ENCODE data around the gene HAUS3.
"Not testable (repeated sequence)": the region's sequence is repeated elsewhere in the genome, so short reads cannot be mapped to it uniquely, and the experiment has no call there.

HAUS3 gene

DNA sequence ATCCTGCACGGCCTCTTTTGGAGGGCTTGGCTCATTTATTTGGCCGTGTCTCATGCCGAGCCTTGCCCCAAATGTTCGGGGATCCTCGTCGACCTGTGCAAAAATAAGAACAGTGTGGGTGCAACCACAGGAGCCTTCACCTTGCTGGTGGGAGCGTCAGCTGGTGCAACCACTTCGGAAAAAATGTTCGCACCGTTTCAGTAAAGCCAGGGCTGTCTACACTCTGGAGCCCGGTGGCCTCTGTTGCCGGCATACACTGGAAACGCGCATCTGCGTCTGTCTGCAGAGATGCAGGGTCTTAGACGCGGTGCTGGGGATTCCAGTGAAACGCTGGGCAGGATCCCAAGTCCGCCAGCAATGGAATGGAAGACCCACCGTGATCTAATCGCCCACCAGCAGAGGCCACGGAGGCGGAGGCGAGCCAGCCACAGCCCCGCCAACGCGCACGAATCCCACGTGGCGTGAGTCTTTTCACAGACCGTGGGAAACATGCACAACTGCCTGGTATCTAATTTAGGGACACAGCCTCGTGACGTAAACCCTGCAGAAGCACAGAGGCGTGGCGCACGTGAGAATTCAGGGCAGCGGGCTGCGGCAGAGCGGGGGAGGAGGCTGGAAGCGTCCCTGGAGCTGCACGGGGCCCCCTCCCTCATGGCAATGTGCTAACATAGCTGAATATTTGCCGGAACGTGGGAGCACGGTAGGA, 33.8 kb upstream of the HAUS3 start:
- DNase-seq (ENCODE audit: low read depth, low spot score), result no peak

DNA sequence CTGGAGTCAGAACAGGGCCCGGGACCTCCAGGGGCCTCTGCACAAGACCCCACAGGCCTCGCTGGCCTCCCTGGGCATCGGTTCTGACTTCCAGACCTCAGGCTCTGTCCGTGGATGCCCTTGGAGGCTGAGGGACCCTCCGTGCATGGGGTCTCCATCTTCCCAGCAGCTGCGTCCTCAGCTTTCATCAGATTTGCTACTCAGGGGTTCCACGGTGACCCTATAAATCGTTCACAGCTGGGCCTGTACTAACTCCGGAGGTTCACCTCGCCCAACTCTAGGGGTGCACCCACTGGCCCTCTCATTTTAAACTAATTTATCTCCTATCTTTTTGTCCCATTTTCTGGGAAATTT, 33.1 kb upstream of the HAUS3 start:
- not testable (repeated sequence) for DNase-seq (ENCODE audit: low read depth, low spot score)

DNA sequence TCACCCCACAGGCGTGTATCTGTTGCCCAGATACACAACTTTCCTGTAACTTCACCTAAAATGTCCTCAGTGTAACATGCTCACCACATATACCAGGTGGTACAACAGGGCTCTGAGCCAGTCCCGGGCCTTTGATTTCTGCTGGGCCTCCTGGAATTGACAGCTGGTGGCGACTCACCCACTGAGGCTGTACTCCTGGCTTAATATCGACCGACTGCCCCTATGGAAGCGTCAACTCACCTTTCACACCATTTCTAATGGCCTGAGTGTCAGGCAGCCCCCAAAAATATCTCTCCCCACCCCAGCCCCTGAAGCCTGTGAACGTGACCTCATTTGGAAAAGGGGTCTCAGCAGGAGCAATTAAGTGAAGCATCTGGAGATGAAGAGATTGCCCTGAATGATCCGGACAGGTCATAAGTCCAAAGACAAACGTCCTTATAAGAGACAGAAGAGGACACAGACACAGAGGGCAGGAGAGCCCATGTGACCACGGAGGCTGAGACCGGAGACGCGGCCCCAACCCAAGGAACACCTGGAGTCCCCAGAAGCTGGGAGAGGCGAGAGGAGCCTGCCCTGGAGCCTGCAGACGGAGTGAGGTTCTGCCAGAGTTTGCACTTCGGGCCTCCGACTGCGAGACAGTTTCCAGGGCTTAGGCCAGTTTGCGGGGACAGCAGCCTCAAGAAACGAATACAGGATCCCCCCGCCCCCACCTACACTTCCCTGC, 32.6 kb upstream of the HAUS3 start:
- DNase-seq (ENCODE audit: low read depth, low spot score), result no peak

DNA sequence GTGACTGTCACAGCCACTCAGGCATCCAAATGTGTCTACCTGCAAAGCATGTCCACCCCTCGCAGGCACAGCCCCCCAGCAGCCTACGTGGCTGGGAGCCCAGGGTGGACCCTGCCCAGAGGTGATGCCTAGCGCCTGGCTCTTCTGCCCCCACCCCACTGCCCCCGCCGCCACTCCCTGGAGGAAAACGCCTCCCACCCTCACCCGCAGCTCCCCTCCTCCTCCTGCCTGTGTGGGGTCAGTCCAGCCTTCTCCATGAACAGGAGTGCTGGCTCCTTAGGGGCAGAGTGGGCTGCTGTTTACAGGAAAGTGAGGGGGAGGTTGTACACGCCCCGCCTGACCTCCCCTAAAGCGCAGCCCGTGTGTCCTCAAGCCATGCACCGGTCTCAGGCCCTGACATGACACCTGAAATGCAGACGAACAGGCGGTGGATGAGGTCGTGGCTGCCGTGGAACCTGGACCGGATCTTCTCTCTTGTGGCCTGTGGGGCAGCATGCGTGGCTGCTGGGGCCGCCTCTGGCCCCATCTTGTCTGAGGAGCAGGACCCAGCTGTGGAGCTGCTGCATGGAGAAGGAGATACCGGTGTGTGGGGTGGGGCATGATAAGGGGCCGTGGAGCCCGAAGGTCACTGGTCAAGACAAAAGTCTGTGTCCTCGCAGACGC, 31.9 kb upstream of the HAUS3 start:
- DNase-seq (ENCODE audit: low read depth, low spot score), result no peak

DNA sequence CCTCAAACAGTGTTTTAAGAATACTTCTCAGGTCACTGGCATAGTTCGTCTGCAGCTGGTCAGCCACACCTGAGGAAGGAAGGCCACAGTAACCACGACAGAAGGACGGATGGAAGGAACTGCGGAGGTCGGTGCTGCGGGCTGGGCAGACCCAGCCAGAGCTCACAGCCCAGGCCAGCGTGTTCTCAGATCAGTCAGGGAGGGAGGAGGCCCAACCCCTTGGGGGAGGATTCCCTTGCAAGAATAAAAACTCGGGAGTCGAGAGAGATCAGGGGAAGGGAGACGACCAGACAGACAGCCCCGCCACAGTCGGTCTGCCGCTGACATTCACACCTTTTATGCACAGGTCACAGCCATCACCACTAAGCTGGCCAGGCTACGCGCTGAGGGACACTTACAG, 31.3 kb upstream of the HAUS3 start:
- no peak for DNase-seq (ENCODE audit: low read depth, low spot score)

DNA sequence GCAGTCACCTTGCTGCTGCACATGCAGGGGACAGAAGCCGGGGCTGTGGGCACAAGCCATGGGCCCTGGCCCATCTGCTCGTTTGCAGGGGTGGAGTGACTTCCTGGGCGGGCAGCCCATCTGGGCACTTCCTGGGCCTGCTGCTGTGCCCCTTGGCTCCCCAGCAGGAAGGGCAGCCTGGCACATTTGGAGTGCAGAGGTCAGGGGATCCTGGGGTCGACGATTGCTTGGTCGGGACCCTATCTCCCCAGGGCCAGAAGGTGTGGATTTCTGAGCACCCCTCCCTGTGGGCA, 30.9 kb upstream of the HAUS3 start:
- DNase-seq (ENCODE audit: low read depth, low spot score), result no peak

DNA sequence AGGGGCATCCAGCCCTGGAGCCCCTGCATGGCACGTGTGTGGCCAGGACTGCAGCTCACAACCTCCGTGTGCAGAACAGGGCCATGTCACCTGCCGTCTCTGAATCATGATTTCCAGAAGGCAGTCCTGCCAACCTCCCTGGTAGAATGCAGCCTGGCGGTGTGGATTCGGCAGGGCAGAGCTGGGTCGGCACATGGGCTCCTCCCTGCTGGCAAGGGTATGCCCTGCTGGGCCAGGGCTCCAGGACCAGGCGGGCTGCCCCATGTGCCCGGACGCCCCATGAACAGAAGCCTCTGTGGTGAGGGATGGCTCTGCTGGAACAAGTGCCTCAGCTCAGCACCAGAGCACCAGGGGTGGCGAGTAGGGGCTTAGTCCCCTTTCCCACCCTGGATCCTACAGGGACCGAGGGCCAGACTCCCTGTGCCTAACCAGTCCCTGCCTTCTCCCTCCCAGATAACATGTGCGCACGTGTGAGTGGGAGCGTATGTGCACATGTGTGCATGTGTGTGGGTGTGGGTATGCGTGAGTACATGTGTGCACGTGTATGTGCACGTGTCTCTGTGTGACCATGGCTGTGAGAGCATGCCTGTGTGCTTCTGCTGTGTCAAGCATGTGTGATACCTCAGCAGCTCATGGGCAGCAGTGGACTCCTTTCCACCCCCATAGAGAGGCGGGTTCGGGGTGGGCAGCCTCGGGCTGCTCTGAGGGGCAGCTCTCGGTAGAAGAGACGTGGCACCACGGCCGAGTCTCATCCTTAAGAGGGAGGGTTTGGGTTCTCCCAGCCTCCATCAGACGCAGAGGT, 30.3 kb upstream of the HAUS3 start:
- no peak for DNase-seq (ENCODE audit: low read depth, low spot score)

DNA sequence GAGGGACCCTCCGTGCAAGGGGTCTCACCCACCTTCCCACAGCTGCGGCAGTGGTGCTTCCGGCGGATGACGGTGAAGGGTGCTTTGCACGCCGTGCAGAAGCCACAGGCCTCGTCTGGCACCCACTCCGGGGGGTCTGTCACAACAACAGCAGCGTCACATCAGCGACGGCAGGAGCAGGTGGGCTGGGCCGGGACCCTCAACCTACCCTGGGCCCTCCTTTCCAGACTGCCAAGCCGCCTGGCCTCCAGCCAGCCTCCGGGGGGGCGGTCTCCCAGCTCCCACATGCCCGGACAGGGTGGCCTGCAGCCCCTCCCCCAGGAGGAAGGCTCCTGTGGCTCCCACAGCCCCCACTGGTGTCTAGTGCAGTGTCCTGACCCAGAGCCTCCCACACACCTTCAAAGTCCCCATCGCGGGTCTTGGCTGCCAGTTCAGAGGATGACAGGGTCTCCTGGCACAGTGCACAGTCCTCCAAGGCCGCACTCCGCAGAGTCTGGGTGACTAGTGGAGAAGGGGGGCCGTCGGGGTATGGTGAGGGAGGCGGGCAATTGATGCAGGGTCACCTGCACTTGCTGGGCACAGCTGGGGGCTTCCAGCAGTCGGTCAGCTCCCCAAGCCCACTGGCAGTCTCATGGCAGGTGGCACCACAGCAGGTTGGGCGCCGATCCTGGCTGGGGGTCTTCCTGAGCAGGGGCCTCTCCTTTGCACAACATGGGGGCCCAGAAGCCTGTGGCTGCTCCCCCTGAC, 29.5 kb upstream of the HAUS3 start:
- no peak for DNase-seq (ENCODE audit: low read depth, low spot score)

DNA sequence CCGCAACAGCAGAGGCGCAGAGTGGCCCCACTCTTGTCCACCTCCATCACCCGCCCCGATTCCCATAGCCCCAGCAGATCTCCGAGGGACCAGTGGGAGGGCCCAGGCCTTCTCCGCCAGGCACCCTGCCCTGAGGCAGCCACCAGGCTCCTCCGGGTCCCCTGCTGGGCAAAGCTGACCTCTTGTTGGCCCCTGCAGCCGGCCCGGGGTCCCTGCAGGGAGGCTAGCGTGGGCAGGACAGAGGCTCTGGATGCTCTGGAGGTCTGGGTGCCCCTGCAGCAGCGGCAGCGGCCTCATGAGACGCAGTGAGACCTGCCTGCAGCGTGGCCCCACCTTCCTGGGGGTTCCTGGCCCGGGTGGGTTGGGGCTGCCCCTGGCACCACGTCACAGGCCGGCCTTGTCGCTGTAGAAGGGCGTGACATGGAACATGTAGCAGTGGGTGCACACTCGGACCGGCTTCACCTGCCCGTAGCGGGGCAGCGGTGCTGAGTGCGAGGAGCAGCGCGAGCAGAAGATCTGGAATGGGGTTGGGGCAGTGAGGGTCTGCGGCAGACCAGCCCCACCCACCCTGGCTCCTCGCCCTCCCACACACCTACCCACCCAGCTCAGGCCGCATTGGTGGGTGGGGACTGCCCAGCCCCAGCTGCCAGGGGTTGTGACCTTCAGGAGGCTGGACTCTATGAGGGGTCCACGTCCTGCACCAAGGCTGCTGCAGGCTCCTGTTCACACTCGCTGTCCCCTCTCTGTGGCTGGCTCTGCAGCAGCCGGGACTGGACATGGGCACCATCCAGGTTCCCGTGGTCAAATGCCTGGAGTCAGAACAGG, 28.6 kb upstream of the HAUS3 start:
- no peak for DNase-seq (ENCODE audit: low read depth, low spot score)

DNA sequence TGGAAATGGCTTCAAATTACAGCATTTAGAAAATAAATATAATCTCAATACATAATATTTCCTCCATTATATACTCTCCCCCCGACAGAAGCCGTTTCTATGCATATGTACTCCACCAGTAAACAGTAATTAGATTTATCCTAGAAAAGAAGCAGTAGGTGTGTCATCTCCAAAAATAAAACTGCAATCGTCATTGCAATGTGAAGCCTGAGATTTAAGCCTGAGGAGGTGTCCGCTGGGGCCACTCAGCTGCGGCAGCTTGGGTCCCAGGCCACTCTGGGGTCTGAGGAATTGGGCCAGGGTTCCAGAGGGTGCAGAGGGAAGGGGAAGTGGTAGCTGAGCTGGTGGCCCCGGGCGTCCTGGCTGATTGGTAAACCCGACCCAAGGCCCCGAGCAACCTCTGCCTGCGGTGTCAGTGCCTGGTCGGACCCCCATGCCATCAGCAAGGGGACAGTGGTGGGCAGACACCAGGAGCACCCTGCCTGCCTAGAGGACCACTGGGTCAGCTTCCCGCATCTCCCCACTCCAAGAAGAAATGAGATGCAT, 27.8 kb upstream of the HAUS3 start:
- DNase-seq (ENCODE audit: low read depth, low spot score), result no peak

DNA sequence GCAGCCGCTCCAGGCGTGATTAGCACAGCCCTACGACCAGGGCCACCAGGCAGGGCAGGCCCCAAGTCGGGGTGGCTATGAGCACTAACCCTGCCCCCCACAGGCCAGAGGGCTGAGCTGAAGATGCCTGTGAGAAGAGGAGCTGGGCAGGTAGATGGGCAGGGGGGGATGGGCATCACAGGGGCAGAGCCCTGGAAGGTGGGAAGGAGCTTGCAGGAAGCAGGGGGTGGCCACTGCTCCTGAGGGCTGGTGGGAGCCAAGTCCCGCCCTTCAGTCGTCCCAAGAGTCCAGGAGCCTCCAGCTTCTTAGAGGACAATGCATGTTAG, 27.2 kb upstream of the HAUS3 start:
- no peak for DNase-seq (ENCODE audit: low read depth, low spot score)

DNA sequence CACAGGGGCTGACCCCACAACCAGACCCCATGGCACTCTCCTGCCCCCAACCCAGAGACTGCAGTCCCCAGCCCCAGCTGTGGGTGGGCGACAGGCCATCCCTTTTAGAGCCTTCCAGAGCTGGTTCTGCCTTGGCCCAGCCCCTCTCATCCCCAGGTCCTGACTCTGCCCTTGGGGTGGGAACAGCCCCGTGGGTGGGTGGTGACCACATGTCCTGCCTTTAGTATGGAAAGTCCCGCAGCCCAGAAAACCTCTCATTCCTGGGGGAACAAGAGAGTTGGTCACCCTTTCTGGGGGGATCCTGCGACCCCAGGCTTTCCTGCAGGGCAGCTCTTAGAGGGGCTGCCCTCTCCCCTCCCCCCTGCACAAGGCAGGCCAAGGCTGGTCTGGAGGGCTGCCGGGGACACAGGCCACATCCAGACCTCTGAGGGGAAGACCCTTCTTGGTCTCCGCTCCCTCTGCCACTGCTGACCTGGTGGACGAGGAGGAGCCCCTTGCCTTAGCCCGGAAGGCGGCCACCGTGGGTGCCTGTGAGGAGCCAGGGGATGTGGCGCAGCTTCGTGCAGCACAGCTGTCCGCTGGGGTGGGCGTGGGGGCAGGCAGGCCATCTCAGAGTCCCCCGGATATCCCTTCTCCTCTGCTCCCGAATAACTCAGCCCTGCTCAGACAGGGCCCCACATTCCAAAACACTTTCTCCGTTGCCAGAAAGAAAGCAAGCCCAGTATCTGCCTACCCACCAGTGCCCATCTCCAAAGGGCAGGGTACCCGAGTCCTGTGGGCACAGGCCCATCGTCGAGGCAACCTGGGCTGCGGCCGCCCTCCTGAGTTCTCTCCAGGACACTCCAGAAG, 26.7 kb upstream of the HAUS3 start:
- no peak for DNase-seq (ENCODE audit: low read depth, low spot score)

DNA sequence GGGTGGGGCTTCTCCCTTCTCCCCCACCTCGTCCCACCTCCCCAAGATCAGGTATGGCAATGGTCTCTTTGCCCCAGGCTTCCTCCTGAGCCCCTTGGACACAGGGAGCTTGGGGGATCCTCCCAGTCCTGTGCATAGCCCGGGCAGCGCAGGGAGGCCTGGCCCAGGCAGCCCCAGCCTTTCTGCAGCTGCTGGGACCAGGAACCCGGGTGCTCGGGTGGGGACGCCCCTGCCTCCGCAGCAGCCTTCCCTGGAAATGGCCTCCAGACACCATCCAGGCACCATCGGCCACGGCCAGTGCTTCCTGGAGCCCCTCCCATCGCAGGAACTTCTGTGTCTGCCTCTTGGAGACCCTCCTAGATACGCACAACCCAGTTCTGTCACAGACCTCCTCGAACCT, 25.9 kb upstream of the HAUS3 start:
- no peak for DNase-seq (ENCODE audit: low read depth, low spot score)

DNA sequence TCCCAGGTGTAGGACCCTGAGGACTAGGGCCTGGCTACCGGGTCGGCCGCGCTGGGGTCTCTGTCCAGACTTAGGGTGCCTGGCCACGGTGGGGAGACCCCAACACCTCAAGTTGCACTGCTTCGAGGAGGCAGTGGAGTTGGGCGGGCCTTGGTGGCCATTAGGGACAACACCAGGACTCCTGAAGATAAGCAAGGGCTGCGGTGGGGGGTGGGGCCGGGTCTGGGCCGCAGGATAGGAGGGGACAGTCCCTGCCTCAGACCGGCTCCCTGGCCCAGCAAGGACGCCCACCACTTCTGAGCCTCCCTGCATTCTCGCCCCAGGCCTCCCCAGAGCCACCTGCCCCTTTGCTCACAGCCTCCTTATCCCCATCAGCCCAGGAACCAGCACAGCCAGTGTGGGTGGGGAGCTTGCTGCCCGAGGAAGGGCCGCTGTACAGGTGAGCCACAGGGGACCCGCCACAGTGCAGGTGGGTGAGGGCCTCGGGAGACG, 25.4 kb upstream of the HAUS3 start:
- no peak for DNase-seq (ENCODE audit: low read depth, low spot score)

DNA sequence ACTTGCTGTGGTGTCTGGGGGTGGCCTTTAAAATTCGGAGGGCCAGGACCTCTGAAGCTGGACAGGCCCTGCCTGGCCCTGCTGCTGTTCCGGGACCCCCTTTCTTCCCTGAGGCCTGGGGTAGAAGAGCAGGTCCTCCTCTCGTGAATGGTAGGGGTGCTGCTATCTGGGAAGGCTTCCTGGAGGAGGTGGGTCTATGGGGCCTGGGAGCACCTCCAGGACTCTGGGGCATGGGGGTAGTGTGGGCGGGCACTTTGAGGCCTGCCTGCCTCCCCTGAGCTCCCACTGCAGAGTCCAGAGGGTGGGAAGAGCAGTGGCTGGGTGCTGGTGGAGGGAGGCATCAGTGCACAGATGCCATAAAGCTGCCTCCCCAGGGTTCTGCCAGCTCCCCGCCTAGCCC, 24.9 kb upstream of the HAUS3 start:
- DNase-seq (ENCODE audit: low read depth, low spot score), result no peak

DNA sequence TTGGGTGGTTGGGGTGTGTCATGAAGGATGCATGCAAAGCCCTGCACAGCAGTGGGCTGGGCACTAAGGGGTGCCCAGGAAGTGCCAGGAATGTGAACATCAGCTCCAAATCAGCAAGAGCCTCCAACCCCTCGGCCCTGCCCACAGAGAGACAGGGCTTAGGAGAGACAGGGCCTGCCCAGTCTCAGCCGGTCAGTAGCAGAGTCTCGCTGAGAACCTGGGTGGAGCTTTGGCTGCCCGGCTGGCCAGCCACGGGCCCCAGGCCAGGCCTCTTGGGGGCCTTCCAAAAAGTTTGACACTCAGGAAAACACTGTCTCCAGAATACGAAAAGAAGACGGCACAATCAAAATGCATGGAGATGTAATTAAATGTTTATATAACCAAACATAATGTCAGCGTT, 24.3 kb upstream of the HAUS3 start:
- DNase-seq (ENCODE audit: low read depth, low spot score), result no peak

DNA sequence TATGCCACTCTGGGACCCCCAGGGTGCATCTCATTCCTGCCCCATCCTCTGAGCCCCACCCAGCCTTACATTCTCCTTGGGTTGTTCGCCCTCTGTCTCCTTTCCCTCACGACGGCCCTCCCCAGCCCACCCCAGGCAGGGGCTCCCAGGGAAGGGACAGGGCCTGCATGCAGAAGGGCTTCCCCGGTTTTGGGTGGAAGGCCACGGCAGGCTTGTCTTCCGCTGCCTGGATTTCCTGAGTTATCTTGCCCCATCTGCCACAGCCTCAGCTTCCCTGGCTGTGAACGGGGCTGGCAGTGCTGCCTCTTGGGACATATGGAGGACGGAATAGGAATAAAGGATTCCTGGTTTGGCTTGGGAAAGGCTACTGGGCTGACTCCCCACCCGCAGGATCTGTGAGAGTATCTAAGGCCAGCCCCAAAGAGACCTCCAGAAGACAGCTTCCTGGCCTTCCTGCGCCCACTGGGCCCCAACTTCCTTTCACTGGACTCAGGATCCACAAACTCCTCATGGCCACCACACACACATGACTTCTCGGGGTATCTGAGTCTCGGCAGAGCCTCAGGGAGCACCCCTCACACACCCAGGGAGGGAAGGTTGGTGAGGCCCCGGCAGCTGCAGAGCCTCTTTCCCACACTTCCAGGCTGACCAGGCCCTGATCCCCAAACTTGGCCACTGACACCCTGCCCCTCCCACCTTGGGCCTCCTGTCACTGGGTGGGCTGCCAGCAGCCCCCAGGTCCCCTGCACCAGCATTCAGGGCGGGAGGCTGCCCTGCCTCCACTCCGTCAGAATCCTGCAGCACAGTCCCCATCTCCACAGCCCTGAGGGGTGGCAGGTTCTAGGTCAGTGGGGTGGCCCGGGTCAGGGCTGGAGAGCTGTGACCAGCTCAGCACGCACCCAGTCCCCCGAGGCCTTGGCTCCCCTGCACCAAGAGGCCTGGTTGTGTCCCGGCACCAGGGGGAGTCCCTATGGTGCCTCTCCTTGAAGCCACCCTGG, 23.5 kb upstream of the HAUS3 start:
- DNase-seq (ENCODE audit: low read depth, low spot score), result no peak

DNA sequence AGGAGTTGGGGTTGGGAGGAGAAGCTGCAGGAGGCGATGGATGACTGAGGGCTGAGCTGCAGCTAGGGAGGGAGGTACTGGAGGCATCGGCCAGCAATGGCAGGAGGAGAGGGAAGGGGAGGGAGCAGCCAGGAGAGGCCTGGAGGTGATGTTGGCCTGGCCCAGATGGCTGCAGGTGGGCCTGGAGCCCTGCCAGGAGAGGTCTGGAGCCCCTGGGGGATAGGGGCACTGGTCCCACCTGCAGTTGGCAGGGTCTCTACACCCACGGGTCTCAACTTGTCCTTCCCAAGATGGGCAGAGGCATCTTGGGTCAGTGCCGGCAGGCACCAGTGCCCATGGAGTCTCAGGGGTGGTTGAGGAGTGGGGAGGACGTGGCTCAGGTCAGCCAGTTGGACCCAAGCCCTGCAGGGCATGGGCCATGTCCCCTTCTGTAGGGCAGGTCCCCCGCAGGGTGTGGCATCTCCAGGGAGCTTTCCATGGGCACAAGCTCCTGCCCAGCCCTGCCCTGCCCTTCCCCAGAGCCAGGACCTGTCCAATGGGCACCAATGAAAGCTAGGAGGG, 22.6 kb upstream of the HAUS3 start:
- DNase-seq (ENCODE audit: low read depth, low spot score), result no peak

All from iPS DF 19.7 (cell line).